GM21515 (cell line): ENCODE measurements around the gene ILF3.
"Not testable (repeated sequence)": the region's sequence is repeated elsewhere in the genome, so short reads cannot be mapped to it uniquely, and the experiment has no call there.

Experiments
- ATAC-seq: cut with Tn5 transposase; IDR thresholded peaks from one replicate; pipeline ENCODE4 v1.9.1; 2021; ENCODE audit not compliant: unreplicated experiment

Gene ILF3

GRCh38 chr19:10671922-10672321 is 17.8 kb downstream of the ILF3 start:
- ATAC-seq, result not testable (repeated sequence)

- not testable (repeated sequence) for ATAC-seq
These were observed 21.1 kb downstream of the ILF3 start for GRCh38 chr19:10675214-10675613.

- ATAC-seq, result no peak
These were observed 23.6 kb downstream of the ILF3 start for GRCh38 chr19:10677751-10678150.

GRCh38 chr19:10678813-10679212 is 24.7 kb downstream of the ILF3 start:
- no peak for ATAC-seq

GRCh38 chr19:10679743-10680142 is 25.6 kb downstream of the ILF3 start:
- ATAC-seq, result no peak

GRCh38 chr19:10680545-10681135 is 26.5 kb downstream of the ILF3 start:
- ATAC-seq, result no peak

GRCh38 chr19:10681658-10682057 is 27.5 kb downstream of the ILF3 start:
- ATAC-seq, result no peak

GRCh38 chr19:10682397-10683063 is 28.4 kb downstream of the ILF3 start:
- ATAC-seq, result no peak

GRCh38 chr19:10683064-10683426 is 28.9 kb downstream of the ILF3 start:
- no peak for ATAC-seq

GRCh38 chr19:10683582-10683981 is 29.4 kb downstream of the ILF3 start:
- ATAC-seq, result no peak

- no peak for ATAC-seq
These were observed 31.1 kb downstream of the ILF3 start for GRCh38 chr19:10685210-10685609.

GRCh38 chr19:10686193-10686592 is 32.0 kb downstream of the ILF3 start:
- ATAC-seq, result no peak

- no peak for ATAC-seq
These were observed 32.7 kb downstream of the ILF3 start for GRCh38 chr19:10686661-10687517.

GRCh38 chr19:10687518-10688288 is 33.6 kb downstream of the ILF3 start:
- no peak for ATAC-seq

GRCh38 chr19:10688545-10689280 is 34.6 kb downstream of the ILF3 start:
- ATAC-seq, result no peak

- ATAC-seq, result no peak
These were observed 36.2 kb downstream of the ILF3 start for GRCh38 chr19:10690341-10690781.

- ATAC-seq, result no peak
These were observed 37.2 kb downstream of the ILF3 start for GRCh38 chr19:10691178-10691881.

GRCh38 chr19:10691883-10692282 is 37.7 kb downstream of the ILF3 start:
- no peak for ATAC-seq

- ATAC-seq, result no peak
These were observed 38.6 kb downstream of the ILF3 start for GRCh38 chr19:10692673-10693264.
